Lower lobe of right lung (tissue), 2 donors: Measurements from ENCODE around the gene ZFYVE21. TPM values are rescaled to one million over a fixed set of nuclear protein-coding genes. Genes with fewer than 3 reads are reported as not detected.
"Not testable (repeated sequence)": the region's sequence is repeated elsewhere in the genome, so short reads cannot be mapped to it uniquely, and the experiment has no call there.

ENCODE experiments used
- ATAC-seq, 2 donors: fragments of 200-7000 bp; cut with Tn5 transposase; one replicate each; pipeline ENCODE4 v1.9.1; 2020 to 2022; ENCODE audit warnings: mild to moderate bottlenecking in 2 of 2, moderate library complexity in 2 of 2
- DNase-seq: peaks from one replicate; pipeline ENCODE4 v3.0.0-alpha.2; 2020
- H3K27ac ChIP-seq: fragments of 200-600 bp; one replicate; pipeline ENCODE4 v1.8.0; 2022
- H3K27me3 ChIP-seq: fragments of 200-600 bp; one replicate; pipeline ENCODE4 v1.8.0; 2022; ENCODE audit warnings: low read depth
- H3K36me3 ChIP-seq: fragments of 200-600 bp; one replicate; pipeline ENCODE4 v1.8.0; 2022; ENCODE audit warnings: mild to moderate bottlenecking
- H3K4me1 ChIP-seq: fragments of 200-600 bp; one replicate; pipeline ENCODE4 v1.8.0; 2022
- H3K4me3 ChIP-seq: fragments of 200-600 bp; one replicate; pipeline ENCODE4 v1.8.0; 2022; ENCODE audit warnings: mild to moderate bottlenecking
- H3K9me3 ChIP-seq: fragments of 200-600 bp; one replicate; pipeline ENCODE4 v1.8.0; 2022
- CTCF ChIP-seq: fragments of 200-600 bp; IDR thresholded peaks from one replicate; pipeline ENCODE4 v1.8.0; 2022; ENCODE audit warnings: antibody characterized with exemption, mild to moderate bottlenecking
- intact Hi-C: fragments of 100-400 bp; cut with DNase I; formaldehyde crosslinking; loops from one replicate; pipeline ENCODE4 v1.11.0; 2022
- total RNA-seq: library from RNA; stranded (reverse); fragmentation: NEBNext Ultra II Directional; extraction: Animal tissue kit (Norgen Biotek cat#: 25700); gene quantifications from one replicate; pipeline ENCODE4 v1.2.1, GENCODE V29; 2021
- donor health status: DM: no; HTN: yes; CAD: no; lungs with severe emphysema.

The ZFYVE21 gene
- total RNA-seq, 1 donor from 2014 or later, result 49.4 TPM

DNA sequence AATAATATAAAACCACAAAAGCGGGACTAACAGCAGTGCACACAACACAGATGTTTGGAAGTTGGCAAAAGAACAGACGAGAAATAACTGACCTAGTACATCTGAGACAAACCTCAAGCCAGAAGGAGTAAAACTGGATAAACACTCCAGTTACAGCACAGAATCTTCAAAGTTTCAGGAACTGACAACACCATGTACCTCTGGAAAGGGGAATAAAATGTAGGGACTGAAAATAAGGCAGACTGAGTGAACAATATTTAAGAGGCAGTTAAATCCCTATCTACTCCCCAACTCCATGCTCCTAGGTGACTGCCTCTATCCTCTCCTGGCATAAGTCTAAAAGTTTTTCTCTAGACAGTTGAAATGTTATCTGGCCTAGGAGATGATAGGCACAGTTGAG lies 57.9 kb downstream of the ZFYVE21 start:
- Histone ChIP-seq H3K27me3 (no peaks in the 10 kb centered on the region), H3K9me3 (no peaks in the 10 kb centered on the region), H3K36me3 (peaks cover 25% of the 10 kb centered on the region), H3K4me3 (no peak overlapping the region), H3K4me1 (no peaks in the 10 kb centered on the region), H3K27ac (no peak overlapping the region)
- ATAC-seq (no peak), DNase-seq (no peak)
- intact Hi-C loops, result no loop called here
- no peak for TF ChIP-seq CTCF

- H3K27me3 ChIP-seq, result no peaks in the 10 kb centered on the region
- H3K4me3 ChIP-seq, result no peak overlapping the region
- intact Hi-C loops, result no loop called here
- ATAC-seq, result no peak
- H3K27ac ChIP-seq, result no peak overlapping the region
- peaks cover 31% of the 10 kb centered on the region for H3K36me3 ChIP-seq
- TF ChIP-seq CTCF, result no peak
- H3K4me1 ChIP-seq, result no peaks in the 10 kb centered on the region
- no peak for DNase-seq
- H3K9me3 ChIP-seq, result no peaks in the 10 kb centered on the region
Measured at GRCh38 chr14:103775506-103775905, 59.9 kb downstream of the ZFYVE21 start.

DNA sequence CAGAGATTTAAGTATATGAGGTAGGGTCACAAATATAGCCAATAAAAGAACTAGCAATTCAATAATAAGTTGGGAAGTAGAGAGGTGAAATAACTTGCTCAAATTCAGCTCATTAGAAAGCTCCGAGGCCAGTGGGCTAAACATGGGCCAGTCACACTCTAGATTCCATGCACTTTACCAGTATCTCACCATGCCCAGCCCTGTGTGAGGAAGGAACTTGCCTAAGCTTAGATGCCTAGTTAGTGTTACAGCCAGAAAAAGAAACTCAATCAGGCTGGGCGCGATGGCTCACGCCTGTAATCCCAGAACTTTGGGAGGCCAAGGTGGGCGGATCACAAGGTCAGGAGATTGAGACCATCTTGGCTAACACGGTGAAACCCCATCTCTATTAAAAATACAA lies 60.7 kb downstream of the ZFYVE21 start:
- intact Hi-C loops, H3K4me1 ChIP-seq, H3K27ac ChIP-seq, H3K27me3 ChIP-seq, H3K9me3 ChIP-seq, DNase-seq, H3K4me3 ChIP-seq, ATAC-seq: not testable (repeated sequence)
- peaks cover 31% of the 10 kb centered on the region for H3K36me3 ChIP-seq

GRCh38 chr14:103782376-103782775 lies 66.8 kb downstream of the ZFYVE21 start:
- H3K36me3 ChIP-seq, result peaks cover 50% of the 10 kb centered on the region
- H3K27me3 ChIP-seq, result no peaks in the 10 kb centered on the region
- intact Hi-C loops, result no loop called here
- no peak overlapping the region for H3K4me3 ChIP-seq
- no peak for TF ChIP-seq CTCF
- DNase-seq (no peak), ATAC-seq (no peak)
- H3K4me1 ChIP-seq, result no peaks in the 10 kb centered on the region
- no peaks in the 10 kb centered on the region for H3K9me3 ChIP-seq
- H3K27ac ChIP-seq, result no peak overlapping the region

Other genes with a start within 250 kb of the ZFYVE21 start
- 115 TPM for gene CKB, start 193.0 kb upstream of the ZFYVE21 start, total RNA-seq
- 11.0 TPM for gene TRMT61A, start 186.6 kb upstream of the ZFYVE21 start, total RNA-seq
- 29.8 TPM for gene BAG5, start 153.2 kb upstream of the ZFYVE21 start, total RNA-seq
- gene COA8, start 152.8 kb upstream of the ZFYVE21 start, total RNA-seq, result 33.0 TPM
- 171 TPM for gene KLC1, start 86.6 kb upstream of the ZFYVE21 start, total RNA-seq
- 5.0 TPM for gene XRCC3, start 359 bp upstream of the ZFYVE21 start, total RNA-seq
- gene PPP1R13B, start 131.8 kb downstream of the ZFYVE21 start, total RNA-seq, result 60.6 TPM
- gene TDRD9, start 212.6 kb downstream of the ZFYVE21 start, total RNA-seq, result 8.5 TPM
- gene RD3L, start 226.7 kb downstream of the ZFYVE21 start, total RNA-seq, result not detected